Cerebellar cortex (tissue), 1 donor: ENCODE results near the gene PALS1.
A peak's percentile ranks its signal among the peaks of the same experiment; 100 is the strongest.

Experiments used
- DNase-seq: peaks from one replicate; pipeline ENCODE4 v3.0.0-alpha.2; 2015; ENCODE audit warnings: low spot score

PALS1 gene

DNA sequence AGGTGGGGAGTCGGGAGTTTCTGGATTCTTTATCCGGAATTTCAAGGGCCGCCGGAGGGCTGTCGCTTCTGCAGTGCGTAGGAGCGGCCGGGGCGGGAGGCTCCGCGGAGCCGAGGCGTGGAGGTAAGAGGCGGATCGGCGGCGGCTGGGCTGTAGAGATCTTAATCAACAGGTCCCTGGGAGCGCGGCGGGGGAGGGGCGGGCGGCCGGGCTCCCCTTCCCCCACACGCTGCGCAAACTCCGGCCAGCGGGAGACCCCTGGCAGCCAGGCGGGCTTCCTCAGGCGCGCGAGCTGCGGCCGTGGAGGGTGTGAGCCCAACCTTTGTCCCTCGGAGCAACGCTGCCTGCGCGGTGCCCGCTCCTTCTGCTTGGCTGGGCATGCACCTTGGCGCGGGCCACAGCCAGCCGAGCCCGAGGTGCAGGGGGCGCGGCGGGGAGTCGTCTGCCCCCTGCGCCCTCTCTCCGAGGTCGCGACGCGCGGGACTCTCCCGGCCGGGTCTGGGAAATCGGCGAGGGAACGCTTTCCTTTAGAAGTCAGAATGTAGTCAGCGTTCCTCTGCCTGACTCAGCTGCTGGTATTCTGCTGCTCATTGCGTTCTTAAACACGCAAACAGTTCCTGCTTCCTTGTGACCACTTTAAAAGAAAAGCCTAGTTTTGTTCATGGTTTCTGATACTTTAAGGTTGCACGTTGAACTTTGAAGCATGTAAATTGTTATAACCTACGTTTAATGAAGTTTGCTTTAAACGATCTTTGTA is at the start of gene PALS1:
PALS1 (plus strand) TSS at position 25 of the 757 bp plus-strand sequence. CDS start 37,736 bp downstream, outside the sequence.
- peak; percentile 66 for DNase-seq

DNA sequence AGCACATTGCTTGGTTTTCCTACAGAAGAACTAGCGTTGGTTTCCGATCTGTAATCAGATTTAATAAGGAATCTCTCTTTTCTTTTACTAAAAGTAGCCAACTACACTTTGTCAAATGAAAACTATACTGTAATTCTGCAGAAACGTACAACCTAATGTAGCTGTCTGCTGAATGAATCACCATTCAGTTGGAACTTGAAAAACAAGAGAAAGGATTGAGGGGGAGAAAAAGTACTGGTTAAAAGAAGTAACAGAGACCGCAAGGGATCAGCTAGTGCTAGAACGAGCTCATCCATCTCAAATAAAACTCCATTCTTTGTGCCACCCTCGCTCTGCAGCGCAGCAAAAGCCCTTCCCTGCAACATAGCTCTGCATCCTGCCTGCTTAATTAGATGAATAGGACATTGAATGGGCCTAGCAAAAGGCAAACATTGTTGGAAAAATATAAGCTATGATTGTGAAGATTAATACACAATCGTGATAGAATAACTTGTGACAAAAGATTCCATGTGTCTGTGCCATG is 49.4 kb upstream of the PALS1 start:
- DNase-seq, result no peak

DNA sequence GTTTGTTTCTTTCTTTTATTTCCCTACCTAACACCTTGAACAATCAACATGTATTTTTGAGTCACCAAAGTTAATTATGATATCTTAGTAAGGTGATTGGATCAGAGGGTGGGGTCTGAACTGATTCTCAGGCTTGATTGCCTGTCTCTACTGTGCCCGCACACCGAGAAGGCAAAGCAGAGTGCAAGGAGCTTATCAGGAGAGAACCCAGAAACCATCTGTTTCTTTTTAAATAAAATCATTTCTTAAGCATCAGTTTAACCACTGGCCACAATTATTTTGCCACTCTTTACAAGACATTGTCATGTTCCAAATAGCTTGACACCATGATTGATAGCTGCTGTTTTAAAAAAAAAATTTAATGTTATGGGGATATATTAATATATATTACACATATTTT is 48.9 kb upstream of the PALS1 start:
- DNase-seq, result no peak

DNA sequence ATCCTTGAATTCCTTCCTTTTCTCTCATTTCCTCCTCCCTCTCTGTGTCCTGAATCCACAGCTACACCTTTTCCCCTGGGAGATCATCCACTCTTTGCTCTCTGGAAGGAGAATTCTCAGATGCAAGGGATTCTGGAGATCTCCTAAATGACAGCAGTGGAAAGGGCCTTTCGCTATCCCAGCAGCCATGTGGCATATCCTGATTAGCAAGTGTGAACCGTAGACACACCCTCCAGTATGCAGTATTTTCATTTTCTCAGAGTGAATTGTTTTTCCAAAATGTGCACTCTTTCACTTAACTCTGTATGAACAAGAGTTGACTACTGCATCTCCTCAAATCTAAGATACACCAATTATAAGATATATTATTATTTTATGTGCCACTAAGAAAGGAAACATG is 46.0 kb upstream of the PALS1 start:
- DNase-seq, result no peak

DNA sequence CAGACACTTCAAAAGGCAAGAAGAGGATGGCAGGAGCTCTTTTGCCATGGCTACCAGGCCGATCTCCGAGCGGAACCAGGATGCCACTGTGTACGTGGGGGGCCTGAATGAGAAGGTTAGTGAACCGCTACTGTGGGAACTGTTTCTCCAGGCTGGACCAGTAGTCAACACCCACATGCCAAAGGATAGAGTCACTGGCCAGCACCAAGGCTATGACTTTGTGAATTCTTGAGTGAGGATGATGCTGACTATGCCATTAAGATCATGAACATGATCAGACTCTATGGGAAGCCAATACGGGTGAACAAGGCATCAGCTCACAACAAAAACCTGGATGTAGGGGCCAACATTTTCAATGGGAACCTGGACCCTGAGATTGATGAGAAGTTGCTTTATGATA is 42.2 kb upstream of the PALS1 start:
- no peak for DNase-seq

DNA sequence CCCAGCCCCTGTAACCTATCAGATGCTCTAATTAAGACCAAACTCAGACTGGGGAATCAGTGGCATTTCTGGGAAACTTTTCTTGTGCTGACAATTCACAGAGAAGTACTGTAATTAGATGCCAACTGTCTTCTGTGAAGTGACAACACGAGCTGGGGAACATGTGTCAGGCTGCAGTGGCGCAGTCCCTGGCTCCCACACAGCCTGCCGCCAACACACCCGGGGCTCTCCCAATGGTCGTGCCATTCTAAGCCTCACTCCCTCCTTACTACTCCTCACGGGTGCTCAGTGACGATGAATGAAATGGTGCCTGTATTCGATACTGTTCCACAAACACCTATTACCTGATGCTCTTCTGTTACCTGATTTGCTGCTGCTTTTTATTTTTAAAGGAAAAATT is 33.4 kb upstream of the PALS1 start:
- no peak for DNase-seq

DNA sequence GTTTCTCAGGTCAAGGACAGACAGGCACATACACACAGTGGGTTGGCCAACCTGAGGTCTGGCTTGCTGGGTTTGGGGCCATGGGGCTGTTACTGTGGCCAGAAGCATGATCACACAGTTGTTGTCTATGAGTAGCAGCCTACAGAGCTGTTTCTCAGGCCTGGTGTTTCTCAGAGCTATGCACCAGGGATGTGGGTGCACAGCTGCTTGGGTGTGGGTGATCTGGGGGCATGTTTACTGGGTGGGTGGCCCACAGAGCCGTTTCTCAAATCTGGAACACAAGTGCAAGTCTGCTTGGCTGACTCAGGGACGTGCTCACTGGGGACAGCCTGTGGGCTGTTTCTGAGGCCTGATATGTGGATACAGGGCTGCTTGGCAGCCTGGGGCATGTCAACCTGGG is 23.1 kb upstream of the PALS1 start:
- DNase-seq, result no peak

DNA sequence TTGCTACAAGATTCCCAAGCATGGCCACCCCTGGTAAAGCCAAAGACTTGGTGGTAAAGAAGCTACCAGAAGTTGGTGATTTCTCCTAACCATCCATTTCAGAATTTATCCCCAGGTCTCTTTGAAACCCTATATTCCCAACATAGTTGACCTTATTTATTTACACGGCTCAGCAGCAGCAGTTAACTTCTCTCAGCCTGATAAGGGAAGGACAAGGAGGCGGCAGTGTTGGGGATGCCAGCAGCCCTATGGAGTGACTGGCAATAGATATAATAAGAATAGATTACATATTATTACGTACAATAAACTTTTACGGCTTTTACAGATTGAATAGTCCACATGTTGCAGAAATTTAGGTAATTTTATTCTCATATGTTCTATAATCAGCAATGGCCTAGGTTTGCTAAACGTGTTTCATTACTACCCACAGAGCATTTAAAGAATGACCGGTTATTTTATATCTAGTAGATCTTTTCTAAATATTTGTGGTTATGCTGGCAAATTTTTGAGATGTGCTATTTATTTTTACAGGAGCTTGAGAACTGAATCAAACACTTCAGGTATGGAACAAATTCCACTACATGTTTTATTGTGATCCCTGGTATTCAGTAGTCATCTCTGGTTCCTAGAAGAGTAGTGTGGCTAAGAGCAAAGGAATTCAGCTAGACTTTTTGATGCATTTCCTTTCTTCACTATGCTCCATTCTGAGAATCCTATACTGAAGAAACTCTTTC is 19.8 kb upstream of the PALS1 start:
- no peak for DNase-seq

DNA sequence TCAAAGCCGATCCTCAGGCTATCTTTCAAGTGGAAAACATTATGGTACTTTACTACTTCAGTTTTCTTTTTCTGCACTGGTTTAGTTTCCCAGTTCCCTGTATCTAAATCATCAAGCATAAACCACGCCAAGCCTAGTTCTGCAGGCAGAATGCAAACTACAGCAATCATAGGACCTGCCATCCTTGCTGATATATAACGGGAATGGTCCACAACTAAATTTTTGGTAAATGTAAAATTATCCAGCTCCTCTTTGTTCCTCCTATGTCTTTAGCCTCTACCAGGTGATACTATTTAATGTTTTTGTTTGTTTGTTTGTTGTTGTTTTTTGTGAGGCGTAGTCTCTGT is 19.3 kb upstream of the PALS1 start:
- DNase-seq, result no peak

DNA sequence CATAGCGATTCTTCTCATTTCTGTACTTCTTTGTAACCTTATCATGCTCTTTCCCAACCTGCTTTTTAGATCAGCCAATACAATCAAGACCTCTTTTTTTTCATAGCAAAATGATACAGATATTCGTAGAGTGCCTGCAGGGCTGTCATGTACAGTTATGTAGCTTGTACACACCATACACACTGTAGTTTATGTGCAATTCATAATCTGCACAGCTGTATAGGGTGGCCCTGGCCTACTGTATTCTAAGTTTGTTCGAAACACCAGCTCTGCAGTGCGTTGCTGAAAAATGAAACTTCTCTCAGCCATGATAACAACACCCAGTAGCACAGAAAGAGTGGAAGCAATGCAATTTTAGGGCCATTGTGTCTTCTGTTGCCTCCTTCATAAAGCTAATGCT is 15.7 kb upstream of the PALS1 start:
- no peak for DNase-seq

DNA sequence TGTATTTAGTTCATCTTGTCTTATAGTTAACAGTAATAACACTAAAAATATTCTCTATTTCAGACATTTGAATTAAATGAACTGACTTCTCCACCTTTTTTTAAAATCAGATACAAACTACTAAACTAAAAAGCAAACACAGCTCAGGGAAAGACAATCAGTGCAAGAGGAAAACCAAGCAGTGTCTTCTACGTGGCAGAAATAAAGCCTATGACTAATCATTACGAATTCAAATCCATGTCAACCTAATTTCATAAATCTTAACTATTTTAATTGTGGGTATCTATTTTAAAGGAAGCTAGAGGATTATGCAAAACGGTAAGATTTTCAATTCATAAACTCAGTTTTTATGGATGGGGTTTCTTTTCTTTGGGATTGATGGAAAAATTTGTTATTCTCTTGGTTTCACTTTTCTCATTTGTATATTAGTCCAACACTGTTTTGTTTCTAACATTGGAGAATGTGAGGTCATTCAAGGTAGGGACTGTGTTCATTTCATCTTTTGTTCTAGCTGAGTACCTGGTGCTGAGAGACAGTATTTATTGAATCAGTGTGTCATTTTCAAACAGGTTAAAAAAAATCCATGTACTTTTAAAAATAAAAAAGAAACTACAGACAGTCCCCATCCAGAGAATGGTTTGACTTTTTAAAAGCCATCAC is 12.8 kb upstream of the PALS1 start:
- DNase-seq, result no peak

DNA sequence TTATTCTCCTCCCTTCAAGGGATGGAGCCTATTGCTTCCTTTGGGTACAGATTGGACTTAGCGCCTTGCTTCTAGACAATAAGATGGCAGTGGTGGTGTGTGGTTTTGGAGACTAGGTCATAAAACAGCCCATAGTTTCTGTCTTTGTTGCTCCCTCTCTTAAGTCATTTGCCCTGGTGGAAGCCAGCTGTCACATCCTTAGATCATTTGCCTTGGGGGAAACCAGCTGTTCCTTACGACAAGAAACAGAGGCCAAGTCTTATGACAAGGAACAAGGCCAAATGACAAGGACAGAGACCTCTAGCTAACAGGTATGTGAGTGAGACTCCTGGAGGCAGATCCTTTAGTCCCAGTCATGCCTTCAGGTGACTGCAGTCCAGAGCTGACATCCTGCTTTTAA is 9.2 kb upstream of the PALS1 start:
- no peak for DNase-seq

DNA sequence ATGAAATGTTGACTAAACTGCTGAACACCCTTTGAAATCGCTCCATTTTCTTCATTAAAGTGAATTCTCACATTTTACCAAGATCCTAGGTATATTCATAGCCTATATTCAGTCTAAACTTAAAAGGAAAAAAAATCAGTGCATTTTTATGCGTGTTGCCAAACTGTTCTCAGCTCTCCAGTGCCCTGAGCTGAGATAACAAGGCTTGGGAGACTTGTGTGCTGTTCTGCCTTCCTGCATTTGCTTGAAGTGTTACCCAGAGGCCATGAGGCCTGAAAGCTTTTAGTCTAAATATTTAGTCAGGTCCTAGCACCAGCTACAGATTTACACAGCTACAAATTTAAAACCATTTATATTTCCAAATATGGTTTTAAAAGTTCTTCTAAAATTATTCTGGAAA is 8.6 kb upstream of the PALS1 start:
- DNase-seq, result no peak

DNA sequence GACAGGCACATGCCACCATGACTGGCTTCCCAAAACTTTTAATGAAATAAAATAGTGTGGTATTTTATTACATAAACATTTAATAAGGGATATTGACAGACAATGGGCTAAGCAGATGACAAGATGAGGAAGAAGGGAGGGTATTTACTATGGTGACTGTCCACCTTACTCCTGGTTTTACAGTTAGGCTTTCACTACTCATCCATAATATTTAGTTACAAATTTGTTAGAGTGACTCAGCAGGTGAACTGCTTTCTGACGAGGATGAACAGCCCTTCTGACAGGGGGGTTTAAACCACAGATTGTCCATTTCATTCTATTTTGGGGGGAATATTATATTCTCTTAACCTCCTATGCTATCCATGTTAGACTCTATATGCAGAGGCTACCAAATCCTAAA is 3.6 kb upstream of the PALS1 start:
- no peak for DNase-seq

DNA sequence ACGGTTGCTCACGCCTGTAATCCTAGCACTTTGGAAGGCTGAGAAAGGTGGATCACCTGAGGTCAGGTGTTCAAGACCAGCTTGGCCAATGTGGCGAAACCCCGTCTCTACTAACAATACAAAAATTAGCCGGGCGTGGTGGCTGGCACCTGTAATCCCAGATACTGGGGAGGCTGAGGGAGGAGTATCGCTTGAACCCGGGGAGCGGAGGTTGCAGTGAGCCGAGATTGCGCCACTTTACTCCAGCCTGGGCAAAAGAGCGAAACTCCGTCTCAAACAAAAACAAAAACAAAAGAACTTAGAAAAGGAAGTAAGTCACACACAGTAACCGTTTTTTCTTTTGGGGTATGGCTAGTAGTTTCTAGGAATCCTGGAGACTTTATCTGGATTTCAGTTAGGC is 1.7 kb upstream of the PALS1 start:
- DNase-seq, result no peak

DNA sequence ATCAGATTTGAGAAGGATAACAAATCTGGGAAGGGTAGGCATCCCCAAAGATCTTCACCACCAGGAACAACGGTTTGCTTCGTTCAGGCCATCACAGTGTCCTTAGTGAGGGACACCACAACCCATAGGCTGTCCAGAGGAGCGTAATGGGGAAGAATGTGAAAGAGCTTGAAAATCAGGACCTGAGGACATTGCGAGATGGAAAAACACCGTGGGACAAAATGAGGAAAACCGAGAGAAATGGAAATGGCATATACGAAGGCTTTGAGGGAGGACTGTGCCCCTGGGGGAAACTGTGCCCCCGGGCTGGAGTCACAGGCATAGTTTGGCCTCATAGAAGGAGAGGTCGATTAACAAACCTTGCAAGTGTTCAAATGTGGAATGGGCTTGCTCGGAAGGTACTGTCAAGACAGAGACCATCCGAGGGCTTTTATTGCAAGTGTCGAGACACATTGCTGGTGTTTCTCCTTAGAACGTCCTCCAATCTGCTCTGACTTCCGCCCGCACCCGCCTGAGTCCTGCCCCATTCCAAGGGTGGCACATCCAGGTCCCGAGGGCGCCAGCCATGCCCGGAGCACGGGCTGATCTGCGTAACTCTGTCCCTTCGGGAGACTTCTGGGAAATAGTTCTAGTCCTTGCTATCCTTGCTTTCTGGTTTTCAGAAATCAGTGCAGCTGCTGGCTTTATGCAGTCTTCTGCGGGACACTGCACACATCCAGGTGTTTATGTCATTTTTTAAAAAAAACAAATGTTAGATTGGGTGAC is 885 bp upstream of the PALS1 start:
- peak; percentile 39 for DNase-seq

DNA sequence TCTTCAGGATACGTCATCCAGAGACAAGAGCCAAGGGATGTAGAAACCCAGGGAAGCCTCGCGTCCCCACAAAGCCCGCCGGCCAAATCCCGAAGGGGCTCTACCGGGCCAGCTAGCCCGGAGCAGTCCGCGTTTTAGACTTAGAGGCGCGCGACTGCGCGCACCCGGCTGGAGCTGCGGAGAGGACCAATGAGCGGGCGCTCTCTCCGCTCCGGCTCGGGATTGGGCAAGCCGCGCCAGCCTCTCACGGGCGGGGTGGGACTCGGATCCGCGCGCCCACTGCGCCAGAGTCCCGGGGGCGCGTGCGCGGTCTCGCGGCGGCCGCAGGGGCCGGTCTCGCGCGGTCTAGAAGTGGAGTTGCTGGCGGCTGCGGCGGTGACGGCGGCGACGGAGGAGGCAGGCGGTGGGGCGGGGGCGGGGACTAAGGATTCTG is 241 bp upstream of the PALS1 start:
- DNase-seq, result peak; percentile 95

DNA sequence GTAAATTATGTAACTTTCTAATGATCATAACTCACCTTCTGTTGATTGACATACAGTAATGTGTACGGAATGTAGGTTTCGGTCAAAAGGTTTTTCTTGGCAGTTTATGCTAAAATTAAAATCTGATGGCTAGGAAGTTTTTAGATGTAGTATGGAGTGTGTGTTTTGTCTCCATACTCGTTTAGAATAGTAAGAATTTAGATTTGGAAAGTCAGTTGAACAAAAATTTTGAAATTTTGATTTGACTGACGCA is 859 bp downstream of the PALS1 start:
- DNase-seq, result no peak

DNA sequence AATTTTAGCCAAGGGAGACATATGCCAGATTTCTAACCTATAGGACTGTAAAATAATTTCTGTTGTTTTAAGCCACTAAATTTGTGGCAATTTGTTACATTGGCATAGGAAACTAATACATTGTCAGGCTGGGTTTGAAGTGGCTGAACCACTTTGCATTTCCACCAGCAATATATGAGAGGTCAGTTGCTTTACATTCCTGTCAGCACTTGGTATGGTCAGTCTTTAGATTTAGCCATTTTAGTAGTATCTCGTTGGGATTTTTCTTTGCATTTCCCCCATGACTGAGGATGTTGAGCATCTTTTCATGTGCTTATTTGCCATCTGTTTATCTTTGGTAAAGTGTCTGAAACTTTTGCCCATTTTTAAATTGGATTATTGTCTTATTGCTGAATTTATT is 3.9 kb downstream of the PALS1 start:
- no peak for DNase-seq

DNA sequence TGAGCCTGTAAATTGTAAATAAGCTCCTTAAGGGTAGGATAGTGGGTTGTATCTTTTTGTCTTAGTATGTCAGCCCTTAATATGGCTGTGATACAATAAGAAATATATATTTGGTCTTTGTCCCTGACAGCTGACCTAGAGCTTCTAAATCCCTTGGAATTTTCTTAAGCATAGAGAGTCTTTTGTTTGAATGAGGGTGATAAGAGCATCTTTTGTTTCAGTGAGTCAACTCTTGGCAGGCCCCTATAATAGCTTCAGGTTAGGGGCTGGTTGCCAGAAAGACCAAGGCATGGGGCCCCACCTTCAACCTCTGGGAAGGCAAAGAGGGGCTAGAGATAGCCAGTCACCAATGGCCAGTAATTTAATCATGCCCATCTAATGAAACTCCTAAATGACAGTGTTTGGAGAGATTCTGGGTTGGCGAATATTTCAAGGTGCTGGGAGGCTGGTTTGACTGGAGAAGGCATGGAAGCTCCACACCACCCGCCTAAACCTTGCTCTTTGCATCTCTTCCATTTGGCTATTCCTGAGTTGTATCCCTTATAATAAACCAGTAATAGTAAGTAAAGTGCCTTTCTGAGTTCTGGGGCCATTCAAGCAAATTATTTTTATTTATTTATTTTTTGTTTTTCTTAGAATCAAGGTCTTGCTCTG is 10.5 kb downstream of the PALS1 start:
- DNase-seq, result no peak

DNA sequence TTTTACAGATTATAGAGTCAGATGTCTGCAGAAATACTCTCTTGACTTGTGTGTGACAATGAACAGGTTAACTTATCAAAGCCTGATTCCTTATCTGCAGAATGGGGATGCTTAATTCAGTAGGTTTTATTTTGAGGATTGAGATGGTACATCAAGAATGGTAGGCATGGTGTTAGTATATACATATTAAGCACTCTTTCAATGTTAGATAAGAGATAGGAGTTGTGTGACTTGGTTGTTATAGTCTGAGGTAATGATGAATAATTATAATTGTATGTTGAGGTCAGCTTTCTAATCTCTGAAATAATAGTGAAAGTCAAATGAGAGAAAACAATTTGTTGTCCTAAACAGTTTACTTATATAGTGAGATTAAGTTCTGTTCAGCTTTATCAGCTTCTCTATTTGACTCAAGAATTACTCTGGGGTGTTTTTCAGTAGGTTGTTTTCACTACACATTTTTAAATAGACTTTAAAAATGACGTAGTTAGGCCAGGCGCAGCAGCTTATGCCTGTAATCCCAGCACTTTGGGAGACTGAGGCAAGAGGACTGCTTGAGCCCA is 11.9 kb downstream of the PALS1 start:
- DNase-seq, result no peak

DNA sequence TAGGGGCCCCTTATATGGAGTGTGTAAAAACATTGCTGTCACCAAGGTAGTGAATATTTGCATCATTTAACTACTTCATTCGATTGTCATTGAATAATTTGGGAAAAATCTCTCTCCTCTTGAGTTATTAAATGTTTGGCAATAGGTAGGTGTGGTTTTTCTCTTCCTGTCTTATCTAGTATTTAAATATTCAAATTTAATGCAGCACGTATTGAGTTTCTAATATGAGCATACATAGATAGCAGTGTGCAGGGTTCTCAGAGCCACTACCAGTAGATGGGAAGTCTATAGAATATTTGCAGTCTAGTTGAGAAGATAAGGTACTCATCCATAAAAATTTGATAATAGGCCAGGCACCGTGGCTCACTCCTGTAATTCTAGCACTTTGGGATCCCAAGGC is 16.7 kb downstream of the PALS1 start:
- no peak for DNase-seq
